H9 (cell line): ENCODE measurements around the gene CELSR2. TPM values are rescaled to one million over a fixed set of nuclear protein-coding genes. Genes with fewer than 3 reads are reported as not detected.

Experiments used
- DNase-seq: peaks from one replicate; pipeline ENCODE4 v3.0.0-alpha.2; 2017
- H2AFZ ChIP-seq: one replicate; pipeline ENCODE4 v1.6.1; 2013; ENCODE audit warnings: mild to moderate bottlenecking, low read length, control low read depth, moderate library complexity
- H2AK5ac ChIP-seq: 2 replicates; pipeline ENCODE4 v1.6.1; 2013; ENCODE audit warnings: low read length, control low read depth, mixed read lengths; ENCODE audit not compliant: insufficient read length
- H2BK120ac ChIP-seq: one replicate; pipeline ENCODE4 v1.6.1; 2013; ENCODE audit warnings: low read depth, mild to moderate bottlenecking, low read length, control low read depth, inconsistent platforms; ENCODE audit not compliant: poor library complexity, severe bottlenecking
- H2BK12ac ChIP-seq: 2 replicates; pipeline ENCODE4 v1.6.1; 2013; ENCODE audit warnings: low read length, control low read depth, mixed read lengths, low read depth; ENCODE audit not compliant: insufficient read length
- H2BK15ac ChIP-seq: 2 replicates; pipeline ENCODE4 v1.6.1; 2013; ENCODE audit warnings: low read depth, low read length, control low read depth
- H2BK20ac ChIP-seq: one replicate; pipeline ENCODE4 v1.6.1; 2013; ENCODE audit warnings: low read depth, mild to moderate bottlenecking, low read length, control low read depth, inconsistent platforms; ENCODE audit not compliant: poor library complexity, severe bottlenecking
- H2BK5ac ChIP-seq: 2 replicates; pipeline ENCODE4 v1.6.1; 2013; ENCODE audit warnings: low read length, control low read depth, mixed read lengths; ENCODE audit not compliant: insufficient read length
- H3K14ac ChIP-seq: 2 replicates; pipeline ENCODE4 v1.6.1; 2013; ENCODE audit warnings: low read length, control low read depth; ENCODE audit not compliant: insufficient read depth
- H3K18ac ChIP-seq: 2 replicates; pipeline ENCODE4 v1.6.1; 2013; ENCODE audit warnings: low read depth, mild to moderate bottlenecking, mixed read lengths, low read length, control low read depth; ENCODE audit not compliant: insufficient read length
- H3K23ac ChIP-seq: 2 replicates; pipeline ENCODE4 v1.6.1; 2013; ENCODE audit warnings: low read length, control low read depth, mixed read lengths, low read depth; ENCODE audit not compliant: insufficient read length
- H3K23me2 ChIP-seq: 2 replicates; pipeline ENCODE4 v1.6.1; 2013; ENCODE audit warnings: low read depth, mild to moderate bottlenecking, mixed read lengths, low read length, control low read depth; ENCODE audit not compliant: insufficient read length, poor library complexity, severe bottlenecking
- H3K27ac ChIP-seq: 2 replicates; pipeline ENCODE4 v1.5.1; 2013; ENCODE audit warnings: low read length, control low read depth, mixed read lengths, low read depth; ENCODE audit not compliant: insufficient read length
- H3K27me3 ChIP-seq: 2 replicates; pipeline ENCODE4 v1.6.1; 2013; ENCODE audit warnings: low read length, control low read depth, inconsistent platforms; ENCODE audit not compliant: insufficient read depth
- H3K4ac ChIP-seq: 2 replicates; pipeline ENCODE4 v1.6.1; 2013; ENCODE audit warnings: low read depth, mild to moderate bottlenecking, control low read depth, inconsistent platforms, low read length, moderate library complexity
- H3K4me1 ChIP-seq: 2 replicates; pipeline ENCODE4 v1.6.1; 2013; ENCODE audit warnings: low read length, control low read depth, inconsistent platforms; ENCODE audit not compliant: insufficient read depth
- H3K4me2 ChIP-seq: 2 replicates; pipeline ENCODE4 v1.6.1; 2013; ENCODE audit warnings: low read length, control low read depth, mixed read lengths; ENCODE audit not compliant: insufficient read length, insufficient read depth
- H3K56ac ChIP-seq: 2 replicates; pipeline ENCODE4 v1.6.1; 2013; ENCODE audit warnings: low read depth, mild to moderate bottlenecking, mixed read lengths, low read length, control low read depth; ENCODE audit not compliant: insufficient read length
- H3K79me1 ChIP-seq: 2 replicates; pipeline ENCODE4 v1.6.1; 2013; ENCODE audit warnings: low read depth, mild to moderate bottlenecking, moderate library complexity, low read length, control low read depth, inconsistent platforms; ENCODE audit not compliant: insufficient read depth, poor library complexity, severe bottlenecking
- H3K79me2 ChIP-seq: 2 replicates; pipeline ENCODE4 v1.6.1; 2013; ENCODE audit warnings: low read length, control low read depth, inconsistent platforms; ENCODE audit not compliant: insufficient read depth
- H3K9ac ChIP-seq: 2 replicates; pipeline ENCODE4 v1.6.1; 2013; ENCODE audit warnings: low read length, control low read depth, mixed read lengths; ENCODE audit not compliant: insufficient read length; ENCODE audit errors: extremely low read depth
- H3K9me3 ChIP-seq: one replicate; pipeline ENCODE4 v1.6.1; 2013; ENCODE audit warnings: low read depth, low read length, inconsistent platforms; ENCODE audit not compliant: control insufficient read depth
- H3T11ph ChIP-seq: one replicate; pipeline ENCODE4 v1.6.1; 2013; ENCODE audit warnings: mild to moderate bottlenecking, low read length, control low read depth, inconsistent platforms
- H4K20me1 ChIP-seq: one replicate; pipeline ENCODE4 v1.6.1; 2013; ENCODE audit not compliant: control insufficient read depth, insufficient read length, insufficient read depth
- H4K5ac ChIP-seq: 2 replicates; pipeline ENCODE4 v1.6.1; 2013; ENCODE audit warnings: low read depth, mild to moderate bottlenecking, mixed read lengths, low read length, control low read depth; ENCODE audit not compliant: insufficient read length
- H4K8ac ChIP-seq: replicated peaks from 2 replicates; pipeline ENCODE4 v1.6.1; 2013; ENCODE audit warnings: low read length, control low read depth, mixed read lengths, low read depth; ENCODE audit not compliant: insufficient read length
- H4K91ac ChIP-seq: 2 replicates; pipeline ENCODE4 v1.6.1; 2013; ENCODE audit warnings: low read depth, mild to moderate bottlenecking, moderate library complexity, mixed read lengths, low read length, control low read depth; ENCODE audit not compliant: insufficient read length
- H3K27ac Mint-ChIP-seq, 3 experiments: 2 replicates in 2 of 3; 3 replicates in 1 of 3; pipeline ENCODE4 v1.8.0; 2020 to 2021; ENCODE audit warnings: mixed read lengths in 3 of 3, mild to moderate bottlenecking in 1 of 3, moderate library complexity in 1 of 3
- H3K27me3 Mint-ChIP-seq: 2 replicates; pipeline ENCODE4 v1.8.0; 2021; ENCODE audit warnings: low read depth, mild to moderate bottlenecking, moderate library complexity, mixed read lengths
- H3K36me3 Mint-ChIP-seq, 3 experiments: 2 replicates in 2 of 3; 3 replicates in 1 of 3; pipeline ENCODE4 v1.8.0; 2020 to 2021; ENCODE audit warnings: low read depth in 3 of 3, mixed read lengths in 3 of 3; ENCODE audit not compliant: insufficient read depth in 1 of 3
- H3K4me1 Mint-ChIP-seq, 2 experiments: 2 replicates each; pipeline ENCODE4 v1.8.0; 2020; ENCODE audit warnings: mixed read lengths in 2 of 2
- H3K4me3 Mint-ChIP-seq, 2 experiments: 2 replicates in 1 of 2; 3 replicates in 1 of 2; pipeline ENCODE4 v1.8.0; 2020 to 2021; ENCODE audit warnings: mild to moderate bottlenecking in 2 of 2, mixed read lengths in 2 of 2, moderate library complexity in 1 of 2
- H3K9me3 Mint-ChIP-seq, 2 experiments: 2 replicates in 1 of 2; 3 replicates in 1 of 2; pipeline ENCODE4 v1.8.0; 2020; ENCODE audit warnings: mild to moderate bottlenecking in 2 of 2, mixed read lengths in 2 of 2, moderate library complexity in 1 of 2
- WGBS: extraction: QIAGEN DNeasy Blood & Tissue Kit; methylation state at CpG from one replicate; pipeline ENCODE4 v1.1.7; 2013; ENCODE audit warnings: missing lambda C conversion rate, low lambda C conversion rate, mixed read lengths; ENCODE audit not compliant: insufficient read length; ENCODE audit errors: extremely low coverage; 5-methylcytosine and 5-hydroxymethylcytosine counted together
- total RNA-seq: library from RNA; stranded (reverse); gene quantifications from 2 replicates; pipeline ENCODE4 v1.2.1, GENCODE V29; 2021
- TF ChIP-seq, protein P1 (sequence below): fragments of 200-600 bp; sonication (generic); conservative IDR thresholded peaks from 3 replicates; pipeline ENCODE4 v1.8.0; 2021; ENCODE audit warnings: antibody characterized with exemption, mild to moderate bottlenecking

The CELSR2 gene
- total RNA-seq, 1 experiment from 2014 or later = 29.2 TPM

DNA sequence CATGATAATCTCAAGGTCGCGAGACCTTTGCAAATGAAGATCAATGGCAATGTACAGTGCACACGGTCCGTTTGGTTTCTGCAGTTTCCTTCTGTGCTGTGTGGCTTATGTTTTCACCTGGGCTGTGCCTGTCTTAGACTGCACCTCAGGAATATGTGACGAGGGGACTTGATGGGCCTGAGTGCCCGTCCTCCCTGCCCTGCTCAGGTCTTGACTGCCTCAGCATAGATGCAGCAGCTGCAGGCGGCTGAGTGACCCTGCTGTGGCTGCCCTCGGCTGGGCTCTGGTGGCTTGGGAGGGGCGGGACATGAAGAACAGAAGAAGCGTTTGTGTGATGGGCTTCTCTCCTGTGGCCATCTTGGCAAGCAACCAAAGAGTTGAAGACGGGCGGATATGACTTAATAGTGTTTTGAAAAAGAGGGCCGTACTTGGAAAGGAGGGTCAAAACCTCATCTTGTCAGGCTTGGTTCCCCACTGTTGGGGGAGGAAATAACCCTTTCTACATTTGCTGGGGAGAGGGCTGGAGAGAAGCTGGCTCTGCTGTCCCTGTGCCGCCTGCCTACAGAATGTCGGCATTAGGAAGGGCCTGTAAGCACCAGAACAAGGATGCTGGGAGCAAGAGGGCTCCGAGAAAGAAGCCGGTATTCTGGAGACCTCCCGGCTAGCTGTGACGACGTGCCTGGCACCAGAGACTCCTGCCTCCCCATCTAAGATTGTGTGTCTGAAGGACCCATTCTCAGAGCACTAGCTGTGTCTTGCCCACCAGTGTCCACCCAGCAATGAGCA, 50.4 kb downstream of the CELSR2 start:
- DNase-seq = no peak
- Histone ChIP-seq H2AFZ (no peak overlapping the region), H2BK15ac (no peak overlapping the region), H4K8ac (no peak overlapping the region), H2BK12ac (no peak overlapping the region), H3K14ac (peak overlapping the region; percentile 31; the same call in 1 of the 2 replicates), H3K9ac (no peak overlapping the region), H2BK120ac (no peak overlapping the region), H3K79me1 (no peaks in the 10 kb centered on the region), H3K4me1 (no peaks in the 10 kb centered on the region), H3K56ac (no peak overlapping the region), H2AK5ac (no peak overlapping the region), H3K23me2 (no peaks in the 10 kb centered on the region), H3K9me3 (no peaks in the 10 kb centered on the region), H2BK20ac (no peak overlapping the region), H2BK5ac (no peak overlapping the region), H3K79me2 (no peaks in the 10 kb centered on the region), H3K27ac (no peak overlapping the region), H3K18ac (no peak overlapping the region), H4K91ac (no peak overlapping the region), H3T11ph (no peak overlapping the region), H4K20me1 (no peaks in the 10 kb centered on the region), H4K5ac (no peak overlapping the region), H3K23ac (no peak overlapping the region), H3K4ac (no peak overlapping the region), H3K4me2 (no peak overlapping the region), H3K27me3 (no peaks in the 10 kb centered on the region)
- Mint-ChIP-seq H3K27me3 (no peaks in the 10 kb centered on the region; the same call in none of the 2 replicates), H3K4me1 (peaks cover 9 to 12% of the 10 kb centered on the region in 2 experiments), H3K9me3 (no peaks in the 10 kb centered on the region), H3K36me3 (no peaks in the 10 kb centered on the region), H3K27ac (no peak overlapping the region; a peak in 1 of 7 replicates), H3K4me3 (no peak overlapping the region)
- no CpG with 5 or more reads among the region's 20 CpGs for WGBS
- TF ChIP-seq, protein P1, sequence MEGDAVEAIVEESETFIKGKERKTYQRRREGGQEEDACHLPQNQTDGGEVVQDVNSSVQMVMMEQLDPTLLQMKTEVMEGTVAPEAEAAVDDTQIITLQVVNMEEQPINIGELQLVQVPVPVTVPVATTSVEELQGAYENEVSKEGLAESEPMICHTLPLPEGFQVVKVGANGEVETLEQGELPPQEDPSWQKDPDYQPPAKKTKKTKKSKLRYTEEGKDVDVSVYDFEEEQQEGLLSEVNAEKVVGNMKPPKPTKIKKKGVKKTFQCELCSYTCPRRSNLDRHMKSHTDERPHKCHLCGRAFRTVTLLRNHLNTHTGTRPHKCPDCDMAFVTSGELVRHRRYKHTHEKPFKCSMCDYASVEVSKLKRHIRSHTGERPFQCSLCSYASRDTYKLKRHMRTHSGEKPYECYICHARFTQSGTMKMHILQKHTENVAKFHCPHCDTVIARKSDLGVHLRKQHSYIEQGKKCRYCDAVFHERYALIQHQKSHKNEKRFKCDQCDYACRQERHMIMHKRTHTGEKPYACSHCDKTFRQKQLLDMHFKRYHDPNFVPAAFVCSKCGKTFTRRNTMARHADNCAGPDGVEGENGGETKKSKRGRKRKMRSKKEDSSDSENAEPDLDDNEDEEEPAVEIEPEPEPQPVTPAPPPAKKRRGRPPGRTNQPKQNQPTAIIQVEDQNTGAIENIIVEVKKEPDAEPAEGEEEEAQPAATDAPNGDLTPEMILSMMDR = no peak
